ENCODE results near the gene LOXHD1. TPM values are rescaled to one million over a fixed set of nuclear protein-coding genes. Genes with fewer than 3 reads are reported as not detected.

The LOXHD1 gene
- total RNA-seq, 1 donor from 2014 or later, result not detected

DNA sequence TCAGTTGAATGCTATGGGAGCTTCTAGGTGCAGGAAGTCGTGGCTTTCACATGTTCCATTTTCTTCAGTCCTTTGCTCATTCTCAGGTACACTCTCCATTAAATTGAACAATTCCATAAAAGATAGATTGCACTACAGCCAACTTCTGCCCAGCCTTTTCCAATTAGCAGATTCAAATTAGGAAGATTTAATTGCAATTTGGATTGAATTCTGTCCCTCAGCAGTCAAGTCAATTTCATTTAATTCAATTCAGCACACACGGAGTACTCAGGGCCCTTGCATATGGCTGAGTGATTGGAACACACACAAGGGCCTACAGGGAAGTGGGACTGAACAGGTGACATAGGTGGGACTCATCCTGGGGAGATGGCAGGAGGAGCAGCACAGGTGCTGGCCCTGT, 220.4 kb downstream of the LOXHD1 start:
- DNase-seq, result no peak
- Mint-ChIP-seq H3K27me3 (ENCODE audit: unreplicated experiment) (peaks cover 3% of the 10 kb centered on the region), H3K27ac (ENCODE audit: unreplicated experiment) (no peak overlapping the region), H3K4me3 (ENCODE audit: unreplicated experiment) (no peak overlapping the region), H3K36me3 (ENCODE audit: unreplicated experiment) (peaks cover 6% of the 10 kb centered on the region), H3K4me1 (ENCODE audit: low read depth, unreplicated experiment) (peaks cover 13% of the 10 kb centered on the region), H3K9me3 (ENCODE audit: unreplicated experiment) (peaks cover 5% of the 10 kb centered on the region)
- TF ChIP-seq, protein P1, sequence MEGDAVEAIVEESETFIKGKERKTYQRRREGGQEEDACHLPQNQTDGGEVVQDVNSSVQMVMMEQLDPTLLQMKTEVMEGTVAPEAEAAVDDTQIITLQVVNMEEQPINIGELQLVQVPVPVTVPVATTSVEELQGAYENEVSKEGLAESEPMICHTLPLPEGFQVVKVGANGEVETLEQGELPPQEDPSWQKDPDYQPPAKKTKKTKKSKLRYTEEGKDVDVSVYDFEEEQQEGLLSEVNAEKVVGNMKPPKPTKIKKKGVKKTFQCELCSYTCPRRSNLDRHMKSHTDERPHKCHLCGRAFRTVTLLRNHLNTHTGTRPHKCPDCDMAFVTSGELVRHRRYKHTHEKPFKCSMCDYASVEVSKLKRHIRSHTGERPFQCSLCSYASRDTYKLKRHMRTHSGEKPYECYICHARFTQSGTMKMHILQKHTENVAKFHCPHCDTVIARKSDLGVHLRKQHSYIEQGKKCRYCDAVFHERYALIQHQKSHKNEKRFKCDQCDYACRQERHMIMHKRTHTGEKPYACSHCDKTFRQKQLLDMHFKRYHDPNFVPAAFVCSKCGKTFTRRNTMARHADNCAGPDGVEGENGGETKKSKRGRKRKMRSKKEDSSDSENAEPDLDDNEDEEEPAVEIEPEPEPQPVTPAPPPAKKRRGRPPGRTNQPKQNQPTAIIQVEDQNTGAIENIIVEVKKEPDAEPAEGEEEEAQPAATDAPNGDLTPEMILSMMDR (IDR thresholded peaks at IDR 0.05; ENCODE audit: partially characterized antibody, unreplicated experiment), result no peak

DNA sequence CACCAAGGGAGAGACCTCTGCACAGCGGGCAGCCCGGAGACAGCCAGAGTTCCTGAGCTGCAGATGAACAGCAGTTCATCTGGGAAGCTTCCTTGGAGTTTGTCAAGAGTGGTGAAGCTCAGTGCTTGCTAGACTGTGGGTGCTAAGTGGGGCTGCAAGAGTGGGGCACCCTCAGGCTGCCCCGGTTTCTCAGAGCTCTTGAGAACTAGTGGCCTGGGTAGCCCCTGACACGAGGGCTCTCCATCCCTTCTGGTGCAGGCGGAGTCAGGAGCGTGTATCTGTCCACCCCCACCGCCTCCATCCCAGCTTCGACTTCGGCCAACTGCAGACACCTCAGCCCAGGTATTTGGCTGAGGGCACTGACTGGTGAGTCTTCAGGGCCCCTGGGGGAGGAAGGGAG, 222.0 kb downstream of the LOXHD1 start:
- TF ChIP-seq, protein P1 (IDR thresholded peaks at IDR 0.05; ENCODE audit: partially characterized antibody, unreplicated experiment), result no peak
- peaks cover 4% of the 10 kb centered on the region for H3K27me3 Mint-ChIP-seq (ENCODE audit: unreplicated experiment)
- H3K27ac Mint-ChIP-seq (ENCODE audit: unreplicated experiment), result no peak overlapping the region
- H3K9me3 Mint-ChIP-seq (ENCODE audit: unreplicated experiment), result peaks cover 5% of the 10 kb centered on the region
- H3K4me1 Mint-ChIP-seq (ENCODE audit: low read depth, unreplicated experiment), result peaks cover 24% of the 10 kb centered on the region
- DNase-seq, result no peak
- no peak overlapping the region for H3K4me3 Mint-ChIP-seq (ENCODE audit: unreplicated experiment)
- H3K36me3 Mint-ChIP-seq (ENCODE audit: unreplicated experiment), result peaks cover 6% of the 10 kb centered on the region

DNA sequence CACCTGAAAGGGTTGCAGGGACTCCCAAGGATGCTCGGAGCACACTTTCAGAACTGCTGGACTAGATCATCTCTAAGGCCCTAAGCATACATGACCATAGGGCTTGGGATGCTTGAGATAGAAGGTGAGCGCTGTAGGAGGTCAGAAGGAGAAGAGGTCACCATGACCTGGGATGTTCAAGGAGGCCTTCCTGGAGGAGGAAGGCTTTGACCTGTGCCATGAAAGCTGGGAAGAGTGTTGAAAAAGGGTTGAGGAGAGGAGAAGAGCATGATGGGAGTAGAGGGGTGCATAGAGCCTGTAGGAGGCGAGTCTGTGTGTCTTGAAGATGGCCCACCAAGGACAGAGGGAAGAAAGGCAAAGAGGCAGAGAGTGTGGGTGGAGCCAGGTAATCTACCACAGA, 222.4 kb downstream of the LOXHD1 start:
- H3K36me3 Mint-ChIP-seq (ENCODE audit: unreplicated experiment), result peaks cover 6% of the 10 kb centered on the region
- H3K27ac Mint-ChIP-seq (ENCODE audit: unreplicated experiment), result peak overlapping the region; percentile 31
- peaks cover 4% of the 10 kb centered on the region for H3K27me3 Mint-ChIP-seq (ENCODE audit: unreplicated experiment)
- DNase-seq, result no peak
- peaks cover 5% of the 10 kb centered on the region for H3K9me3 Mint-ChIP-seq (ENCODE audit: unreplicated experiment)
- TF ChIP-seq, protein P1 (IDR thresholded peaks at IDR 0.05; ENCODE audit: partially characterized antibody, unreplicated experiment), result no peak
- peaks cover 28% of the 10 kb centered on the region for H3K4me1 Mint-ChIP-seq (ENCODE audit: low read depth, unreplicated experiment)
- no peak overlapping the region for H3K4me3 Mint-ChIP-seq (ENCODE audit: unreplicated experiment)

DNA sequence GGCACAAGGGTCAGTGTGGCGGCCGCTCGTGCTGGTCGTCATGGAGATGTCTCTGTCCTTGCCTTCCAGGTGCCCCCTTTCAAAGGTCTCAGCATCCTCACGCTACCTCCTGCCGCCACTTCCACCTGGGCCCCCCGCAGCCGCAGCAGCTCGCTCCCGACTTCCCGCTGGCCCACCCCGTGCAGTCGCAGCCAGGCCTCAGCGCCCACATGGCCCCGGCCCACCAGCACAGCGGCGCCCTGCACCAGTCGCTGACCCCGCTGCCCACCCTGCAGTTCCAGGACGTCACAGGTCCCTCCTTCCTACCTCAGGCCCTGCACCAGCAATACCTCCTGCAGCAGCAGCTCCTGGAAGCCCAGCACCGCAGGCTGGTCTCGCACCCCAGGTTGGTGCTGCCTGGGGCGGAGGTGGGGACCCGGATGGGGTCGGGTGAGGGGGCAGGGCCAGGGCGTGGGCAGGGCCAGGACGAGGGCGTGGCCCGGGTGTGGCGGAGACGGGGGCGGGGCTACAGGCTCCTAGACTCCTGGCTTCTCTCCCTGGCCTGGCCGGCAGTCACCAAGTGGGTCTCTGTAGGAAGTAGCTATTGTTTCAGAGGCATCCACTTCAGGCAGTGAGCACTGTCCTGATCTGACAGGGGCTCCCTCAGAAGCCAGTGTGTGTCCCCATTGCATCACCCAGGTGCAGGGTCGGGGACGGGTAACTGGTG, 223.7 kb downstream of the LOXHD1 start:
- Mint-ChIP-seq H3K4me3 (ENCODE audit: unreplicated experiment) (no peak overlapping the region), H3K36me3 (ENCODE audit: unreplicated experiment) (peaks cover 6% of the 10 kb centered on the region), H3K9me3 (ENCODE audit: unreplicated experiment) (peaks cover 5% of the 10 kb centered on the region), H3K27me3 (ENCODE audit: unreplicated experiment) (peaks cover 4% of the 10 kb centered on the region), H3K27ac (ENCODE audit: unreplicated experiment) (no peak overlapping the region), H3K4me1 (ENCODE audit: low read depth, unreplicated experiment) (peaks cover 28% of the 10 kb centered on the region)
- DNase-seq, result peak; percentile 46
- TF ChIP-seq, protein P1 (IDR thresholded peaks at IDR 0.05; ENCODE audit: partially characterized antibody, unreplicated experiment), result no peak

DNA sequence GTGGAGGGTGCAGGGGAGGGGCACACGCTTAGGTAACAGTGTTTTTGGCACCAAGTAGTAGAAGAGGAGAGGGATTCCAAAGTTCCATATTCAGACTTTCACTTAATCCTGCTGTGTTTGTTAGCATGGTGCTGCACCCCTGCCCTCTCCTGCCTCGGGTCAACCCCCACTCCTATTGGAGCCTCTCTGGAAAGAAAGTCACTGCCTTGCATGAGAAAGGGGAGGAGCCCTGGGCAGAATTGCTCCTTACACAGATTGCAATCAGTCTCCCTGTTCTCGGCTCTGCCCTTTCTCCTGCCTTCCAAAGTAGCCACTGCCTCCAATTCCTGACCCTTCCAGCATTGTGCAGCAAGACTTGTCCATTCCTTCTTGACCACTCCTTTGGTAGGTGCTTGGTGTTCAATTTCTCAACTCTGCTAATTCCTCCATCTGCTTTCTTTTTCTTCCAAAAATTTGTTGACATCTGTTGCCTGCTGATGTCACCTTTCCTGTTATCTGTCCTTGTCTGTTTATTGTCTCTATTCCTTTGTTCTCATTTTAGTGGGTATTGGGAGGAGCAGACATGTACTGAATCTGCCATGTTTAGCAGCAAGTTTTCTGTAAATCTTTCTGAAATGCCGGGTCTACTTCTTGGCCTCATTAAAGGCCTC, 225.4 kb downstream of the LOXHD1 start:
- peak overlapping the region; percentile 9 for H3K4me3 Mint-ChIP-seq (ENCODE audit: unreplicated experiment)
- peaks cover 6% of the 10 kb centered on the region for H3K36me3 Mint-ChIP-seq (ENCODE audit: unreplicated experiment)
- H3K27me3 Mint-ChIP-seq (ENCODE audit: unreplicated experiment), result peaks cover 7% of the 10 kb centered on the region
- H3K27ac Mint-ChIP-seq (ENCODE audit: unreplicated experiment), result peak overlapping the region; percentile 81
- DNase-seq, result no peak
- TF ChIP-seq, protein P1 (IDR thresholded peaks at IDR 0.05; ENCODE audit: partially characterized antibody, unreplicated experiment), result no peak
- H3K9me3 Mint-ChIP-seq (ENCODE audit: unreplicated experiment), result peaks cover 12% of the 10 kb centered on the region
- peaks cover 28% of the 10 kb centered on the region for H3K4me1 Mint-ChIP-seq (ENCODE audit: low read depth, unreplicated experiment)

Measured in glutamatergic neuron (in vitro differentiated cells).